GM12878 (cell line): ENCODE results near the gene SLC26A11. TPM values are rescaled to one million over a fixed set of nuclear protein-coding genes. Genes with fewer than 3 reads are reported as not detected.

ENCODE experiments used
- ATAC-seq: fragments of 200-7000 bp; cut with Tn5 transposase; 3 replicates; pipeline ENCODE4 v1.9.1; 2020; ENCODE audit warnings: mild to moderate bottlenecking, moderate library complexity
- BruUV-seq: library from RNA; stranded (reverse); fragments of 400-500 nt; replicated peaks from 2 replicates; lab custom pipeline; 2021; lab: Mats Ljungman, UMichigan
- CTCF ChIA-PET: fragments of 300-600 bp; sonication (Branson Sonifier 250); formaldehyde crosslinking; extraction: SDS; loops from one replicate; lab custom pipeline; 2021; ENCODE audit warnings: inconsistent platforms; lab: Yijun Ruan, JAX
- POLR2A ChIA-PET: fragments of 350-600 bp; formaldehyde crosslinking; extraction: SDS; loops from one replicate; lab custom pipeline; 2021; ENCODE audit warnings: inconsistent platforms; lab: Charles Lee
- RAD21 ChIA-PET: fragments of 300-600 bp; sonication (Branson Sonifier 250); formaldehyde crosslinking; loops from one replicate; lab custom pipeline; 2023; ENCODE audit warnings: antibody characterized with exemption; ENCODE audit not compliant: unreplicated experiment; lab: Charles Lee
- SMC1A ChIA-PET: fragments of 300-600 bp; sonication (Branson Sonifier 250); formaldehyde crosslinking; loops from one replicate; lab custom pipeline; 2023; ENCODE audit not compliant: unreplicated experiment, uncharacterized antibody; lab: Charles Lee
- DNase-seq: peaks from one replicate; pipeline ENCODE4 v3.0.0-alpha.2; 2011; ENCODE audit warnings: low read depth, low spot score
- FAIRE-seq: peaks from 3 replicates; lab custom pipeline; 2011; peaks lifted over from hg19 to GRCh38; lab: Jason Lieb, UNC
- H2AFZ ChIP-seq: 2 replicates; pipeline ENCODE4 v1.6.0; 2011; ENCODE audit warnings: low read depth, low read length, control low read depth; ENCODE audit not compliant: control insufficient read depth
- H3K27ac ChIP-seq: 2 replicates; pipeline ENCODE4 v1.5.1; 2011; ENCODE audit warnings: control low read depth; ENCODE audit not compliant: control insufficient read depth, insufficient read depth
- H3K27me3 ChIP-seq, 2 experiments: replicated peaks in 1 of 2; 2 replicates each; pipeline versions ENCODE4 v1.6.0 to v1.6.1; 2011; ENCODE audit warnings: low read length in 1 of 2; ENCODE audit not compliant: control insufficient read depth in 2 of 2, insufficient read depth in 2 of 2
- H3K36me3 ChIP-seq, 2 experiments: 2 replicates each; pipeline ENCODE4 v1.5.1; 2011; ENCODE audit warnings: low read length in 1 of 2; ENCODE audit not compliant: control insufficient read depth in 2 of 2, insufficient read depth in 2 of 2
- H3K4me1 ChIP-seq: 2 replicates; pipeline ENCODE4 v1.6.1; 2011; ENCODE audit warnings: mild to moderate bottlenecking, low read length, moderate library complexity, mixed read lengths; ENCODE audit not compliant: control insufficient read depth, insufficient read depth
- H3K4me2 ChIP-seq: 2 replicates; pipeline ENCODE4 v1.6.0; 2011; ENCODE audit warnings: control low read depth; ENCODE audit not compliant: control insufficient read depth, insufficient read depth
- H3K4me3 ChIP-seq: fragments of 200-600 bp; sonication (generic); 2 replicates; pipeline ENCODE4 v1.5.1; 2016
- H3K79me2 ChIP-seq: 2 replicates; pipeline ENCODE4 v1.6.0; 2011; ENCODE audit warnings: low read length; ENCODE audit not compliant: control insufficient read depth, insufficient read depth
- H3K9ac ChIP-seq: 2 replicates; pipeline ENCODE4 v1.8.0; 2011; ENCODE audit warnings: low read length, control low read depth, mixed read lengths; ENCODE audit not compliant: control insufficient read depth, insufficient read depth
- H3K9me3 ChIP-seq: replicated peaks from 3 replicates; pipeline ENCODE4 v1.5.1; 2011; ENCODE audit warnings: mild to moderate bottlenecking, low read length; ENCODE audit not compliant: control insufficient read depth, insufficient read depth
- H4K20me1 ChIP-seq: 2 replicates; pipeline ENCODE4 v1.6.0; 2011; ENCODE audit not compliant: control insufficient read depth, insufficient read depth
- CBFB ChIP-seq: IDR thresholded peaks from 2 replicates; pipeline ENCODE4 v1.6.1; 2016; ENCODE audit warnings: antibody characterized with exemption, low read depth
- CBX3 ChIP-seq: fragments of 200-600 bp; sonication (generic); IDR thresholded peaks from 2 replicates; pipeline ENCODE4 v1.6.1; 2016; ENCODE audit warnings: low read depth, borderline replicate concordance
- EP300 ChIP-seq, 2 experiments: fragments of 150-350 bp in 1 of 2; IDR thresholded peaks; 2 replicates each; pipeline ENCODE4 v1.6.1; 2011 to 2012; ENCODE audit warnings: low read depth in 2 of 2, low read length in 2 of 2, borderline replicate concordance in 1 of 2, improper control_type of control experiment in 1 of 2, inconsistent platforms in 1 of 2; ENCODE audit not compliant: control insufficient read depth in 1 of 2
- WGBS: methylation state at CpG from one replicate; pipeline ENCODE4 v1.1.6; 2016; ENCODE audit warnings: low lambda C conversion rate; ENCODE audit not compliant: insufficient replicate concordance, insufficient coverage; ENCODE audit errors: missing lambda C conversion rate; 5-methylcytosine and 5-hydroxymethylcytosine counted together
- in situ Hi-C: fragments of 300-500 bp; cut with MboI; formaldehyde crosslinking; loops from 9 replicates; pipeline ENCODE4 v1.14.3; 2018; ENCODE audit warnings: mixed read lengths
- intact Hi-C: fragments of 100-400 bp; cut with micrococcal nuclease; formaldehyde crosslinking; loops from one replicate; pipeline ENCODE4 v1.14.2; 2022; ENCODE audit not compliant: unreplicated experiment
- polyA plus RNA-seq, 11 experiments: library from polyadenylated mRNA; depleted of rRNA in 4 of 11; unstranded in 6 of 11; stranded (reverse) in 5 of 11; fragments of >200 nt; fragmentation: Nextera tagmentation in 4 of 11; fragmentation: Illumina TruSeq in 1 of 11; extraction: Ambion mirVana in 4 of 11; extraction: Trizol in 1 of 11; gene quantifications; 1 replicate in 1 of 11; 2 replicates in 10 of 11; pipeline versions ENCODE4 v1.2.1 to v1.2.3, GENCODE V29; 2011 to 2016; ENCODE audit warnings: inconsistent platforms in 2 of 11, missing spikeins in 2 of 11, low read depth in 1 of 11
- total RNA-seq, 4 experiments: library from RNA; depleted of rRNA in 3 of 4; stranded (reverse); fragments of >200 nt in 3 of 4; fragmentation: Illumina TruSeq in 1 of 4; extraction: Trizol in 1 of 4; gene quantifications; 2 replicates each; pipeline versions ENCODE4 v1.2.1 to v1.2.3, GENCODE V29; 2013 to 2021
- TF ChIP-seq, protein P1 (sequence below): IDR thresholded peaks from 2 replicates; pipeline ENCODE4 v1.6.1; 2011; ENCODE audit warnings: low read depth, low read length, improper control_type of control experiment, borderline replicate concordance
- TF ChIP-seq, protein P2 (sequence below): fragments of 450-650 bp; conservative IDR thresholded peaks from 2 replicates; pipeline ENCODE4 v1.6.1; 2017; ENCODE audit warnings: mild to moderate bottlenecking, moderate library complexity
- TF ChIP-seq, protein P3 (sequence below): fragments of 450-650 bp; IDR thresholded peaks from 2 replicates; pipeline ENCODE4 v1.6.1; 2017; ENCODE audit warnings: mild to moderate bottlenecking, moderate library complexity

The SLC26A11 gene
- total and polyA plus RNA-seq, 10 of the 15 experiments (the other 5 are each of a cell fraction or from before 2014, with no cell fraction given), result 0.05 to 4.1 (median 1.2) TPM; not detected in 1

DNA sequence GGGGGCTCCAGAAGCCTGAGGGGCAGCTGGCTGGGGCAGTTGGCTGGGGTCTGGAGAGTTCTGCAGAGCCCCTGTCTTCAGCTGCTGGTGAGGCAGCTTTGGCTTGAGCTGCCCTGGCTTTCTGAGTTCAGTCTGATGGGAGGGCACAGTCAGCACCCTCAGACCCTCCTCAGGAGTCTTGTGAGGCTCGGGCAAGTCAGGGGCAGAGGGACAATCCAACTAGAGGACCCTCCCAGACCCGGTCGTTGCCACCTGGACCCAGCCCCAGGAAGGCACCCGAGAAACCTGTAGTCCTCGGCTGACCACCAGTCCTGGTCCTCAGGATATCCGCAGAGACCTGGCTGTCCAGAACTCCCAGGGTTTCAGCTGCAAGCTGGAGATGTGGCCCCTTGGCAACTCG, 48.5 kb upstream of the SLC26A11 start:
- no peak for TF ChIP-seq CBX3
- TF ChIP-seq, protein P1, sequence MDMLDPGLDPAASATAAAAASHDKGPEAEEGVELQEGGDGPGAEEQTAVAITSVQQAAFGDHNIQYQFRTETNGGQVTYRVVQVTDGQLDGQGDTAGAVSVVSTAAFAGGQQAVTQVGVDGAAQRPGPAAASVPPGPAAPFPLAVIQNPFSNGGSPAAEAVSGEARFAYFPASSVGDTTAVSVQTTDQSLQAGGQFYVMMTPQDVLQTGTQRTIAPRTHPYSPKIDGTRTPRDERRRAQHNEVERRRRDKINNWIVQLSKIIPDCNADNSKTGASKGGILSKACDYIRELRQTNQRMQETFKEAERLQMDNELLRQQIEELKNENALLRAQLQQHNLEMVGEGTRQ, result no peak
- TF ChIP-seq EP300 (IDR thresholded peaks at IDR 0.05; ENCODE audit: borderline replicate concordance in 1 of 2, control insufficient read depth in 1 of 2, low read depth in 2 of 2, low read length in 2 of 2), result no peak
- TF ChIP-seq, protein P2, sequence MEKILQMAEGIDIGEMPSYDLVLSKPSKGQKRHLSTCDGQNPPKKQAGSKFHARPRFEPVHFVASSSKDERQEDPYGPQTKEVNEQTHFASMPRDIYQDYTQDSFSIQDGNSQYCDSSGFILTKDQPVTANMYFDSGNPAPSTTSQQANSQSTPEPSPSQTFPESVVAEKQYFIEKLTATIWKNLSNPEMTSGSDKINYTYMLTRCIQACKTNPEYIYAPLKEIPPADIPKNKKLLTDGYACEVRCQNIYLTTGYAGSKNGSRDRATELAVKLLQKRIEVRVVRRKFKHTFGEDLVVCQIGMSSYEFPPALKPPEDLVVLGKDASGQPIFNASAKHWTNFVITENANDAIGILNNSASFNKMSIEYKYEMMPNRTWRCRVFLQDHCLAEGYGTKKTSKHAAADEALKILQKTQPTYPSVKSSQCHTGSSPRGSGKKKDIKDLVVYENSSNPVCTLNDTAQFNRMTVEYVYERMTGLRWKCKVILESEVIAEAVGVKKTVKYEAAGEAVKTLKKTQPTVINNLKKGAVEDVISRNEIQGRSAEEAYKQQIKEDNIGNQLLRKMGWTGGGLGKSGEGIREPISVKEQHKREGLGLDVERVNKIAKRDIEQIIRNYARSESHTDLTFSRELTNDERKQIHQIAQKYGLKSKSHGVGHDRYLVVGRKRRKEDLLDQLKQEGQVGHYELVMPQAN, result no peak
- no peak for TF ChIP-seq CBFB
- TF ChIP-seq, protein P3, sequence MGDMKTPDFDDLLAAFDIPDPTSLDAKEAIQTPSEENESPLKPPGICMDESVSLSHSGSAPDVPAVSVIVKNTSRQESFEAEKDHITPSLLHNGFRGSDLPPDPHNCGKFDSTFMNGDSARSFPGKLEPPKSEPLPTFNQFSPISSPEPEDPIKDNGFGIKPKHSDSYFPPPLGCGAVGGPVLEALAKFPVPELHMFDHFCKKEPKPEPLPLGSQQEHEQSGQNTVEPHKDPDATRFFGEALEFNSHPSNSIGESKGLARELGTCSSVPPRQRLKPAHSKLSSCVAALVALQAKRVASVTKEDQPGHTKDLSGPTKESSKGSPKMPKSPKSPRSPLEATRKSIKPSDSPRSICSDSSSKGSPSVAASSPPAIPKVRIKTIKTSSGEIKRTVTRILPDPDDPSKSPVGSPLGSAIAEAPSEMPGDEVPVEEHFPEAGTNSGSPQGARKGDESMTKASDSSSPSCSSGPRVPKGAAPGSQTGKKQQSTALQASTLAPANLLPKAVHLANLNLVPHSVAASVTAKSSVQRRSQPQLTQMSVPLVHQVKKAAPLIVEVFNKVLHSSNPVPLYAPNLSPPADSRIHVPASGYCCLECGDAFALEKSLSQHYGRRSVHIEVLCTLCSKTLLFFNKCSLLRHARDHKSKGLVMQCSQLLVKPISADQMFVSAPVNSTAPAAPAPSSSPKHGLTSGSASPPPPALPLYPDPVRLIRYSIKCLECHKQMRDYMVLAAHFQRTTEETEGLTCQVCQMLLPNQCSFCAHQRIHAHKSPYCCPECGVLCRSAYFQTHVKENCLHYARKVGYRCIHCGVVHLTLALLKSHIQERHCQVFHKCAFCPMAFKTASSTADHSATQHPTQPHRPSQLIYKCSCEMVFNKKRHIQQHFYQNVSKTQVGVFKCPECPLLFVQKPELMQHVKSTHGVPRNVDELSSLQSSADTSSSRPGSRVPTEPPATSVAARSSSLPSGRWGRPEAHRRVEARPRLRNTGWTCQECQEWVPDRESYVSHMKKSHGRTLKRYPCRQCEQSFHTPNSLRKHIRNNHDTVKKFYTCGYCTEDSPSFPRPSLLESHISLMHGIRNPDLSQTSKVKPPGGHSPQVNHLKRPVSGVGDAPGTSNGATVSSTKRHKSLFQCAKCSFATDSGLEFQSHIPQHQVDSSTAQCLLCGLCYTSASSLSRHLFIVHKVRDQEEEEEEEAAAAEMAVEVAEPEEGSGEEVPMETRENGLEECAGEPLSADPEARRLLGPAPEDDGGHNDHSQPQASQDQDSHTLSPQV, result no peak
- no peak for FAIRE-seq
- BruUV-seq, result no TSS peak
- ChIA-PET SMC1A (no interaction called here), RAD21 (no interaction called here), CTCF (no interaction called here), POLR2A (no interaction called here)
- in situ Hi-C loops (no loop called here), intact Hi-C loops (no loop called here)
- Histone ChIP-seq H2AFZ (no peak overlapping the region), H3K4me1 (no peaks in the 10 kb centered on the region), H3K4me2 (no peak overlapping the region), H3K9me3 (no peaks in the 10 kb centered on the region), H3K4me3 (no peak overlapping the region), H3K27me3 (no peaks in the 10 kb centered on the region), H3K36me3 (no peaks in the 10 kb centered on the region), H4K20me1 (no peaks in the 10 kb centered on the region), H3K79me2 (no peaks in the 10 kb centered on the region), H3K27ac (no peak overlapping the region), H3K9ac (no peak overlapping the region)
- ATAC-seq, result no peak
- 32% methylated on average over 7 of the region's 7 CpGs for WGBS
- DNase-seq, result no peak
